Measurements from ENCODE around the gene TECPR2. TPM values are rescaled to one million over a fixed set of nuclear protein-coding genes. Genes with fewer than 3 reads are reported as not detected.

The TECPR2 gene
- total RNA-seq, 1 experiment from 2014 or later, result 12.2 TPM

DNA sequence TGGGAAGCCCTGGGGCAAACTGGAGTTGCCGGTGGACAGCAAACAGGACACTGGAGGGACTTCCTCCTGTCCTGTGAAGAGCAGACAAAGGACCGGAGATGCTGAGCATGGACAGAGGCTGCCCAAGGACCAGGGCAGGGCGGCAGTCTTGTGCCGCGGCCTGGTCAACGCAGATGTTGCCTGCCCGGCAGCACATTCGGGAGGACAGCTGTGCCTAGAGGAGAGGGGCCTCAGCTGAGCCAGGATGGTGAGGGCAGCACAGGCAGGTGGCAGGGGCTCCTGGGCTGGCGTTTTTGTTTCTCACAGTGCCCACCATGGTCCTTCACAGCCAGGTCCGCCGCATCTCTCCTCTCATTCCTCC lies 133.6 kb downstream of the TECPR2 start:
- H3K9me2 ChIP-seq (ENCODE audit: insufficient read depth), result no peaks in the 10 kb centered on the region
- no peak overlapping the region for H3K4me2 ChIP-seq (ENCODE audit: low read length)
- H3K27ac ChIP-seq (ENCODE audit: low read depth, low read length), result no peak overlapping the region
- H4K20me1 ChIP-seq (ENCODE audit: insufficient read depth), result no peaks in the 10 kb centered on the region
- no peak overlapping the region for H3K9ac ChIP-seq (ENCODE audit: low read length)
- ChIA-PET POLR2A (no interaction called here), RAD21 (ENCODE audit: low non-redundant PET in 1 of 2, low total read pairs in 2 of 2, uncharacterized antibody in 2 of 2, unreplicated experiment in 2 of 2) (no interaction called here), CTCF (no interaction called here)
- H3K79me2 ChIP-seq (ENCODE audit: insufficient read depth, low read length), result no peaks in the 10 kb centered on the region
- H3K4me1 ChIP-seq (ENCODE audit: control insufficient read depth in 1 of 2, insufficient read depth in 2 of 2, low read length in 2 of 2), result no peaks in the 10 kb centered on the region
- intact Hi-C loops (cut with micrococcal nuclease), result no loop called here
- DNase-seq (ENCODE audit: low read depth, low spot score) (no peak), ATAC-seq (no peak)
- no TSS peak for BruUV-seq (replicated peaks)
- H3K4me3 ChIP-seq (replicated peaks in 1 of 2; ENCODE audit: low read depth in 1 of 2, low read length in 2 of 2), result no peak overlapping the region
- H3K27me3 ChIP-seq (ENCODE audit: insufficient read depth, low read length), result no peaks in the 10 kb centered on the region
- H2AFZ ChIP-seq (ENCODE audit: low read depth, low read length, poor library complexity, severe bottlenecking), result no peak overlapping the region
- H3K9me3 ChIP-seq (ENCODE audit: control insufficient read depth in 1 of 2, insufficient read depth in 1 of 2, low read depth in 1 of 2, low read length in 2 of 2), result no peaks in the 10 kb centered on the region
- no peaks in the 10 kb centered on the region for H3K36me3 ChIP-seq (ENCODE audit: control insufficient read depth in 1 of 2, insufficient read depth in 2 of 2, low read length in 2 of 2)
- TF ChIP-seq CBX3 (IDR thresholded peaks at IDR 0.05; ENCODE audit: low read depth), result no peak
- TF ChIP-seq FOSL1 (IDR thresholded peaks at IDR 0.05; ENCODE audit: low read depth), result no peak
- TF ChIP-seq, protein P1, sequence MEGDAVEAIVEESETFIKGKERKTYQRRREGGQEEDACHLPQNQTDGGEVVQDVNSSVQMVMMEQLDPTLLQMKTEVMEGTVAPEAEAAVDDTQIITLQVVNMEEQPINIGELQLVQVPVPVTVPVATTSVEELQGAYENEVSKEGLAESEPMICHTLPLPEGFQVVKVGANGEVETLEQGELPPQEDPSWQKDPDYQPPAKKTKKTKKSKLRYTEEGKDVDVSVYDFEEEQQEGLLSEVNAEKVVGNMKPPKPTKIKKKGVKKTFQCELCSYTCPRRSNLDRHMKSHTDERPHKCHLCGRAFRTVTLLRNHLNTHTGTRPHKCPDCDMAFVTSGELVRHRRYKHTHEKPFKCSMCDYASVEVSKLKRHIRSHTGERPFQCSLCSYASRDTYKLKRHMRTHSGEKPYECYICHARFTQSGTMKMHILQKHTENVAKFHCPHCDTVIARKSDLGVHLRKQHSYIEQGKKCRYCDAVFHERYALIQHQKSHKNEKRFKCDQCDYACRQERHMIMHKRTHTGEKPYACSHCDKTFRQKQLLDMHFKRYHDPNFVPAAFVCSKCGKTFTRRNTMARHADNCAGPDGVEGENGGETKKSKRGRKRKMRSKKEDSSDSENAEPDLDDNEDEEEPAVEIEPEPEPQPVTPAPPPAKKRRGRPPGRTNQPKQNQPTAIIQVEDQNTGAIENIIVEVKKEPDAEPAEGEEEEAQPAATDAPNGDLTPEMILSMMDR (IDR thresholded peaks at IDR 0.05 in 2 of 3, conservative IDR thresholded peaks at IDR 0.05 in 1 of 3; ENCODE audit: borderline replicate concordance in 1 of 3, insufficient read depth in 1 of 3, low read depth in 2 of 3, low read length in 2 of 3), result no peak
- no peak for TF ChIP-seq ZFX (IDR thresholded peaks at IDR 0.05)
- TF ChIP-seq EZH2phosphoT487 (IDR thresholded peaks at IDR 0.05; ENCODE audit: borderline replicate concordance), result no peak

- H3K9ac ChIP-seq (ENCODE audit: low read length), result no peak overlapping the region
- H4K20me1 ChIP-seq (ENCODE audit: insufficient read depth), result no peaks in the 10 kb centered on the region
- H3K9me2 ChIP-seq (ENCODE audit: insufficient read depth), result no peaks in the 10 kb centered on the region
- CTCF ChIA-PET, result no interaction called here
- ATAC-seq (no peak), DNase-seq (ENCODE audit: low read depth, low spot score) (no peak)
- intact Hi-C loops (cut with micrococcal nuclease), result no loop called here
- no peaks in the 10 kb centered on the region for H3K4me1 ChIP-seq (ENCODE audit: control insufficient read depth in 1 of 2, insufficient read depth in 2 of 2, low read length in 2 of 2)
- no peaks in the 10 kb centered on the region for H3K79me2 ChIP-seq (ENCODE audit: insufficient read depth, low read length)
- H3K4me3 ChIP-seq (replicated peaks in 1 of 2; ENCODE audit: low read depth in 1 of 2, low read length in 2 of 2), result no peak overlapping the region
- H3K27me3 ChIP-seq (ENCODE audit: insufficient read depth, low read length), result no peaks in the 10 kb centered on the region
- H3K9me3 ChIP-seq (ENCODE audit: control insufficient read depth in 1 of 2, insufficient read depth in 1 of 2, low read depth in 1 of 2, low read length in 2 of 2), result no peaks in the 10 kb centered on the region
- no TSS peak for BruUV-seq (replicated peaks)
- POLR2A ChIA-PET, result no interaction called here
- H2AFZ ChIP-seq (ENCODE audit: low read depth, low read length, poor library complexity, severe bottlenecking), result no peak overlapping the region
- H3K4me2 ChIP-seq (ENCODE audit: low read length), result no peak overlapping the region
- H3K27ac ChIP-seq (ENCODE audit: low read depth, low read length), result no peak overlapping the region
- H3K36me3 ChIP-seq (ENCODE audit: control insufficient read depth in 1 of 2, insufficient read depth in 2 of 2, low read length in 2 of 2), result no peaks in the 10 kb centered on the region
- RAD21 ChIA-PET (ENCODE audit: low non-redundant PET in 1 of 2, low total read pairs in 2 of 2, uncharacterized antibody in 2 of 2, unreplicated experiment in 2 of 2), result no interaction called here
- TF ChIP-seq ZNF274 (IDR thresholded peaks at IDR 0.05; ENCODE audit: low read depth, low read length) (no peak), YY1 (IDR thresholded peaks at IDR 0.05; ENCODE audit: extremely low read depth, insufficient replicate concordance, low read depth, low read length) (no peak), TCF7L2 (IDR thresholded peaks at IDR 0.05; ENCODE audit: borderline replicate concordance, extremely low read depth, insufficient read depth, insufficient read length) (no peak), CEBPB (IDR thresholded peaks at IDR 0.05; ENCODE audit: low read depth) (no peak), ATF3 (IDR thresholded peaks at IDR 0.05) (no peak), JUND (IDR thresholded peaks at IDR 0.05) (no peak)
- TF ChIP-seq, protein P2, sequence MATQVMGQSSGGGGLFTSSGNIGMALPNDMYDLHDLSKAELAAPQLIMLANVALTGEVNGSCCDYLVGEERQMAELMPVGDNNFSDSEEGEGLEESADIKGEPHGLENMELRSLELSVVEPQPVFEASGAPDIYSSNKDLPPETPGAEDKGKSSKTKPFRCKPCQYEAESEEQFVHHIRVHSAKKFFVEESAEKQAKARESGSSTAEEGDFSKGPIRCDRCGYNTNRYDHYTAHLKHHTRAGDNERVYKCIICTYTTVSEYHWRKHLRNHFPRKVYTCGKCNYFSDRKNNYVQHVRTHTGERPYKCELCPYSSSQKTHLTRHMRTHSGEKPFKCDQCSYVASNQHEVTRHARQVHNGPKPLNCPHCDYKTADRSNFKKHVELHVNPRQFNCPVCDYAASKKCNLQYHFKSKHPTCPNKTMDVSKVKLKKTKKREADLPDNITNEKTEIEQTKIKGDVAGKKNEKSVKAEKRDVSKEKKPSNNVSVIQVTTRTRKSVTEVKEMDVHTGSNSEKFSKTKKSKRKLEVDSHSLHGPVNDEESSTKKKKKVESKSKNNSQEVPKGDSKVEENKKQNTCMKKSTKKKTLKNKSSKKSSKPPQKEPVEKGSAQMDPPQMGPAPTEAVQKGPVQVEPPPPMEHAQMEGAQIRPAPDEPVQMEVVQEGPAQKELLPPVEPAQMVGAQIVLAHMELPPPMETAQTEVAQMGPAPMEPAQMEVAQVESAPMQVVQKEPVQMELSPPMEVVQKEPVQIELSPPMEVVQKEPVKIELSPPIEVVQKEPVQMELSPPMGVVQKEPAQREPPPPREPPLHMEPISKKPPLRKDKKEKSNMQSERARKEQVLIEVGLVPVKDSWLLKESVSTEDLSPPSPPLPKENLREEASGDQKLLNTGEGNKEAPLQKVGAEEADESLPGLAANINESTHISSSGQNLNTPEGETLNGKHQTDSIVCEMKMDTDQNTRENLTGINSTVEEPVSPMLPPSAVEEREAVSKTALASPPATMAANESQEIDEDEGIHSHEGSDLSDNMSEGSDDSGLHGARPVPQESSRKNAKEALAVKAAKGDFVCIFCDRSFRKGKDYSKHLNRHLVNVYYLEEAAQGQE (IDR thresholded peaks at IDR 0.05; ENCODE audit: low read depth), result no peak
Measured at GRCh38 chr14:102496958-102497744, 134.4 kb downstream of the TECPR2 start.
